ENCODE measurements around the gene CEP250. TPM values are rescaled to one million over a fixed set of nuclear protein-coding genes. Genes with fewer than 3 reads are reported as not detected.

The CEP250 gene
- total and polyA plus RNA-seq, 2 of the 4 experiments (the other 2 are of a cell fraction) = 22.7 to 35.1 TPM

- no peak overlapping the region for H3K4me2 ChIP-seq (ENCODE audit: low read depth, low read length)
- H3K23ac ChIP-seq (ENCODE audit: low read depth, low read length) = no peak overlapping the region
- H3K79me1 ChIP-seq (ENCODE audit: low read depth in 1 of 2, low read length in 2 of 2) = peaks cover 12 to 30% of the 10 kb centered on the region in 2 experiments
- no peak overlapping the region for H2BK120ac ChIP-seq (ENCODE audit: low read depth, low read length)
- peaks cover 7% of the 10 kb centered on the region; the same call in 1 of the 2 replicates for H4K20me1 ChIP-seq (ENCODE audit: insufficient read depth, low read length)
- ATAC-seq (ENCODE audit: low read depth) (no peak), DNase-seq (peak; percentile 17)
- WGBS, 2 experiments (ENCODE audit: extremely low coverage in 2 of 2, insufficient read length in 1 of 2) = 100% methylated on average over 1 of the region's 3 CpGs
- intact Hi-C loops (cut with micrococcal nuclease) (no loop called here), in situ Hi-C loops (cut with MboI; ENCODE audit: low sequenced_read_pairs) (no loop called here), dilution Hi-C loops (cut with HindIII; ENCODE audit: low sequenced_read_pairs, unreplicated experiment) (no loop called here)
- no peak overlapping the region for H3K56ac ChIP-seq (ENCODE audit: extremely low read depth, insufficient read depth, low read length)
- H3K4ac ChIP-seq (ENCODE audit: low read depth, low read length) = no peak overlapping the region
- peak; percentile 10; the same call in 1 of the 2 replicates for TF ChIP-seq CEBPB (IDR thresholded peaks at IDR 0.05; ENCODE audit: low read depth, low read length)
- no peak for TF ChIP-seq POLR2A (IDR thresholded peaks at IDR 0.05; ENCODE audit: low read depth, low read length)
- H2BK20ac ChIP-seq (ENCODE audit: low read depth, low read length) = no peak overlapping the region
- no peak overlapping the region for H2BK5ac ChIP-seq (ENCODE audit: low read depth, low read length, poor library complexity, severe bottlenecking)
- no peak overlapping the region for H3K18ac ChIP-seq (ENCODE audit: low read depth, low read length)
- peaks cover 29% of the 10 kb centered on the region for H3K36me3 ChIP-seq (ENCODE audit: control insufficient read depth, insufficient read depth, low read length)
- ChIA-PET POLR2A (ENCODE audit: unreplicated experiment) (no interaction called here), CTCF (no interaction called here)
- no peak overlapping the region for H2AK5ac ChIP-seq (ENCODE audit: low read depth, low read length)
- no peak overlapping the region for H4K5ac ChIP-seq (ENCODE audit: low read depth, low read length)
- H3K27me3 ChIP-seq (ENCODE audit: control insufficient read depth, insufficient read depth, low read length) = no peaks in the 10 kb centered on the region
- H3K4me3 ChIP-seq (ENCODE audit: insufficient read depth, low read depth, low read length) = no peak overlapping the region
- no peak overlapping the region for H2AK9ac ChIP-seq (replicated peaks; ENCODE audit: low read depth, low read length, poor library complexity)
- H3K9ac ChIP-seq (ENCODE audit: low read depth, low read length) = no peak overlapping the region
- H4K91ac ChIP-seq (ENCODE audit: insufficient read depth, low read depth, low read length) = no peak overlapping the region
- no peaks in the 10 kb centered on the region for H3K9me3 ChIP-seq (ENCODE audit: control insufficient read depth, insufficient read depth, low read length)
- H2AFZ ChIP-seq (replicated peaks; ENCODE audit: low read length, poor library complexity) = no peak overlapping the region
- H2BK15ac ChIP-seq (ENCODE audit: low read depth, low read length) = no peak overlapping the region
- no TSS peak for BruUV-seq (replicated peaks)
- no peaks in the 10 kb centered on the region for H3K9me1 ChIP-seq (ENCODE audit: insufficient read depth, low read length)
- H3K4me1 ChIP-seq (ENCODE audit: control insufficient read depth, insufficient read depth, low read length) = no peaks in the 10 kb centered on the region
- H3K14ac ChIP-seq (replicated peaks; ENCODE audit: low read depth, low read length) = no peak overlapping the region
- H4K8ac ChIP-seq (ENCODE audit: low read depth in 2 of 2, low read length in 2 of 2) = no peak overlapping the region
- no peak overlapping the region for H3K27ac ChIP-seq (ENCODE audit: insufficient read depth, low read length)
Measured at GRCh38 chr20:35461620-35462019, 6.2 kb downstream of the CEP250 start.
